GM21576 (cell line): Measurements from ENCODE around the gene LCNL1.

Experiments
- ATAC-seq: cut with Tn5 transposase; IDR thresholded peaks from one replicate; pipeline ENCODE4 v1.9.1; 2021; ENCODE audit warnings: mild to moderate bottlenecking, moderate library complexity; ENCODE audit not compliant: unreplicated experiment

Gene LCNL1

GRCh38 chr9:136982232-136983051 lies at the start of gene LCNL1:
Gene LCNL1, plus strand, starts transcription at chr9:136982993. Its CDS starts 594 bp downstream, at chr9:136983587.
- no peak for ATAC-seq

- no peak for ATAC-seq
These were observed 48.5 kb upstream of the LCNL1 start for GRCh38 chr9:136934277-136934676.

GRCh38 chr9:136935651-136936050 lies 47.1 kb upstream of the LCNL1 start:
- no peak for ATAC-seq

GRCh38 chr9:136936645-136937170 lies 46.1 kb upstream of the LCNL1 start:
- no peak for ATAC-seq

GRCh38 chr9:136937186-136938001 lies 45.4 kb upstream of the LCNL1 start:
- ATAC-seq: no peak

GRCh38 chr9:136939431-136939995 lies 43.3 kb upstream of the LCNL1 start:
- no peak for ATAC-seq

- ATAC-seq: no peak
These were observed 42.7 kb upstream of the LCNL1 start for GRCh38 chr9:136939996-136940525.

GRCh38 chr9:136940526-136941230 lies 42.1 kb upstream of the LCNL1 start:
- ATAC-seq: no peak

- no peak for ATAC-seq
These were observed 41.3 kb upstream of the LCNL1 start for GRCh38 chr9:136941231-136942111.

- no peak for ATAC-seq
These were observed 40.5 kb upstream of the LCNL1 start for GRCh38 chr9:136942112-136942880.

GRCh38 chr9:136942881-136943230 lies 39.9 kb upstream of the LCNL1 start:
- ATAC-seq: no peak

- peak; percentile 13 for ATAC-seq
These were observed 39.2 kb upstream of the LCNL1 start for GRCh38 chr9:136943291-136944211.

GRCh38 chr9:136944212-136944518 lies 38.6 kb upstream of the LCNL1 start:
- peak; percentile 18 for ATAC-seq

GRCh38 chr9:136944519-136945332 lies 38.1 kb upstream of the LCNL1 start, which contains the start of the genes C8G and FBXW5:
Gene C8G, plus strand, starts transcription at chr9:136945243. Its CDS starts 78 bp downstream, at chr9:136945321.
Gene FBXW5, minus strand, starts transcription at chr9:136944738. Its CDS starts 655 bp downstream, at chr9:136944083.
- ATAC-seq: peak; percentile 57

- no peak for ATAC-seq
These were observed 37.2 kb upstream of the LCNL1 start for GRCh38 chr9:136945333-136946227.
